Measurements from ENCODE around the gene GART. TPM values are rescaled to one million over a fixed set of nuclear protein-coding genes. Genes with fewer than 3 reads are reported as not detected.

The GART gene
- total and polyA plus RNA-seq, 2 of the 8 experiments (the other 6 are each of a cell fraction or from before 2014, with no cell fraction given): 23.1 to 231 TPM

DNA sequence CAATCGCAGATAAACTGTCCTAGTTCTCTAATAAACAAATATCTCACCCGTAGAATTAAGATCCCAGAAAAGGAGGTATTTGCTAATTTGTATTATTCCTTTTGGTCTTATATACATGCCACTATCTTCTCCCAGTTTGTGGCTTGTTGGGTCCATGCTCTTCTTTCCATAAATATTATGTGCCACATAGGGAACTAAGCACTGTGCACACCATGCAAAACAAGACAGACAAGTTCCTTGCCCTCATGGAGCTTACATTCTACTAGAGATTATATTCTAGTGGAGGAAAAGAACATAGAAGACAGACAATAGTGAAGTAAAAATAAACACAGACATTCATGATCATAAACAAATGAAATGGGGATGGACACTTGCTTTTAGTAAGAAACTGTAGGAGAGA, 4.7 kb downstream of the GART start (continued):
- TF ChIP-seq KDM4A (IDR thresholded peaks at IDR 0.05; ENCODE audit: low read depth, low read length, severe bottlenecking) (no peak), SAP30 (IDR thresholded peaks at IDR 0.05; ENCODE audit: insufficient read depth, insufficient replicate concordance, low read length) (no peak), TBP (IDR thresholded peaks at IDR 0.05; ENCODE audit: low read depth, low read length) (no peak)
